GM06990 (cell line): Measurements from ENCODE around the gene IPO11.
"Not testable (repeated sequence)": the region's sequence is repeated elsewhere in the genome, so short reads cannot be mapped to it uniquely, and the experiment has no call there.

ENCODE experiments used
- DNase-seq: peaks from one replicate; pipeline ENCODE4 v3.0.0-alpha.2; 2011; ENCODE audit not compliant: insufficient read length; ENCODE audit errors: extremely low read depth
- H3K27me3 ChIP-seq: replicated peaks from 2 replicates; pipeline ENCODE4 v1.6.0; 2011; ENCODE audit warnings: low read length; ENCODE audit not compliant: control insufficient read depth, insufficient read depth
- H3K36me3 ChIP-seq: 2 replicates; pipeline ENCODE4 v1.5.1; 2011; ENCODE audit warnings: low read length; ENCODE audit not compliant: control insufficient read depth, insufficient read depth
- H3K4me3 ChIP-seq: replicated peaks from 2 replicates; pipeline ENCODE4 v1.5.1; 2011; ENCODE audit warnings: low read depth, mild to moderate bottlenecking, control low read depth, low read length
- TF ChIP-seq, protein P1 (sequence below): IDR thresholded peaks from 2 replicates; pipeline ENCODE4 v1.5.1; 2011; ENCODE audit warnings: low read length, control low read depth, mild to moderate bottlenecking, inconsistent platforms; ENCODE audit not compliant: insufficient read depth, poor library complexity, severe bottlenecking

IPO11 gene

DNA sequence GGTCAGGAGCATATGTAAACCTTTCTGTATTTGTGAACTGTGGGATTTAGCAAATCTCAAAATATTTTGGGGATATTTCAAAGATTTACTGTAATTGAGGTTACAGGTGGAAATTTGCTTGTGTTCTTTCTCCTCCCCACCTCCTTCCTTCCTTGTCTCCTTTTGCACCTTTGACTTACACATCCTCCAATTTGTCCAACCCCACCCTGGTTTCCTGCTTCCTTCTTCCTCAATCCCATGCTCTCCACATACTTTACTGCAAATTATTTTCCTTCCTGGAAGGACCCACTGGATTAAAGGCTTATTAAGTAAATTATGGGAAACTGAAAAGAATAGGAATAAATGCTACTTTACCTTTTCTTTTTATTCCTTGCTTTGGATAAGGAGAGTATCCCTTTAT, 91.6 kb downstream of the IPO11 start:
- DNase-seq: no peak

DNA sequence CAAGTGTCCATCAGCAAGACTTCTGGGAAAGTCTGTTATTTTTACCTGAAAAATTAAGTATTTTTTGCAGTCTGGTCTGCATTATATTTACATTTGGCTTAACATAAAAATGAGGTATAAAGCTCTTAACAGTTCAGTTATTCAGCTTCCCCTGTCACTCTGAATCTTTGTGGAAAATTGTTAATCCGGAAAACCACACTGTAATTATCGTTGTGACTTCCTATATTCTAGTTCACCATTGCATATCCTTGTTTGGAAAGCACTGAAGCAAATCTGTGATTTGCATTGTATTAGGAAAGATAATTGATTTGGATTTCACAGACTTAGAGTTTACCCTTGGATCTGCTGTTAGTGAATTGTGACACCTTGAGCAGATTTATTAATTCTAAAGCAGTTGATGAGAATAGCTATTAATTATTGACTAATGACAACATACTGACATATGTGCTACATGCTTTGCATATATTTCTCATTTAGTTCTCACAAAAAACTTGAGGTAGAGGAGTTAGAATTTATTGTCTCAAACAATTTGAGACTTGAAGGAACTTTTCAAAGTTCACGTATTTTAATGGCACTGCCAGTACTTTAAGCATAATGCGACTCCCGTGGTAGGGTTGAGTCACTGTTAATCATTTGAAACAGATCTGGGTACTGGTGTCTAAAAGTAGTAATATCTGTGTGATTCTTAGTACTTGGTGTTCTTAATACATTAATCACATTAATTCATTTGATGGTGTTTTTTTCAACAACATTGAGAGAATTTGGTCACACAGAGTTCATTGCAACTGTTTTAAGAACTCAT, 94.3 kb downstream of the IPO11 start:
- no peak overlapping the region for H3K4me3 ChIP-seq
- no peak for DNase-seq
- H3K27me3 ChIP-seq: no peaks in the 10 kb centered on the region
- no peaks in the 10 kb centered on the region; the same call in 1 of the 2 replicates for H3K36me3 ChIP-seq
- TF ChIP-seq, protein P1, sequence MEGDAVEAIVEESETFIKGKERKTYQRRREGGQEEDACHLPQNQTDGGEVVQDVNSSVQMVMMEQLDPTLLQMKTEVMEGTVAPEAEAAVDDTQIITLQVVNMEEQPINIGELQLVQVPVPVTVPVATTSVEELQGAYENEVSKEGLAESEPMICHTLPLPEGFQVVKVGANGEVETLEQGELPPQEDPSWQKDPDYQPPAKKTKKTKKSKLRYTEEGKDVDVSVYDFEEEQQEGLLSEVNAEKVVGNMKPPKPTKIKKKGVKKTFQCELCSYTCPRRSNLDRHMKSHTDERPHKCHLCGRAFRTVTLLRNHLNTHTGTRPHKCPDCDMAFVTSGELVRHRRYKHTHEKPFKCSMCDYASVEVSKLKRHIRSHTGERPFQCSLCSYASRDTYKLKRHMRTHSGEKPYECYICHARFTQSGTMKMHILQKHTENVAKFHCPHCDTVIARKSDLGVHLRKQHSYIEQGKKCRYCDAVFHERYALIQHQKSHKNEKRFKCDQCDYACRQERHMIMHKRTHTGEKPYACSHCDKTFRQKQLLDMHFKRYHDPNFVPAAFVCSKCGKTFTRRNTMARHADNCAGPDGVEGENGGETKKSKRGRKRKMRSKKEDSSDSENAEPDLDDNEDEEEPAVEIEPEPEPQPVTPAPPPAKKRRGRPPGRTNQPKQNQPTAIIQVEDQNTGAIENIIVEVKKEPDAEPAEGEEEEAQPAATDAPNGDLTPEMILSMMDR: no peak

More for the DNA sequence above, 91.6 kb downstream of the IPO11 start:
- H3K4me3 ChIP-seq: no peak overlapping the region
- TF ChIP-seq, protein P1: no peak
- H3K36me3 ChIP-seq: no peaks in the 10 kb centered on the region; the same call in 1 of the 2 replicates
- no peaks in the 10 kb centered on the region for H3K27me3 ChIP-seq

DNA sequence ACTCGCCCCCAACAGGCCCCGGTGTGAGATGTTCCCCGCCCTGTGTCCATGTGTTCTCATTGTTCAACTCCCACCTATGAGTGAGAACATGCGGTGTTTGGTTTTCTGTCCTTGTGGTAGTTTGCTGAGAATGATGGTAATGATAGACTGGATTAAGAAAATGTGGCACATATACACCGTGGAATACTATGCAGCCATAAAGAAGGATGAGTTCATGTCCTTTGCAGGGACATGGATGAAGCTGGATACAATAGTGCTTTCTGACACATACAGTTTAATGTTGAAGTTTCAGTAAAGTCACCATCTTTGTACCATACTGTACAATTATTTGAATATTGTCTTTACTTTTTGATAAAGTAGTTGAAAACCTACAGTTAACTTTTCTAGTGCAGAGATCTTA, 96.2 kb downstream of the IPO11 start:
- H3K27me3 ChIP-seq, H3K36me3 ChIP-seq, H3K4me3 ChIP-seq, DNase-seq: not testable (repeated sequence)

DNA sequence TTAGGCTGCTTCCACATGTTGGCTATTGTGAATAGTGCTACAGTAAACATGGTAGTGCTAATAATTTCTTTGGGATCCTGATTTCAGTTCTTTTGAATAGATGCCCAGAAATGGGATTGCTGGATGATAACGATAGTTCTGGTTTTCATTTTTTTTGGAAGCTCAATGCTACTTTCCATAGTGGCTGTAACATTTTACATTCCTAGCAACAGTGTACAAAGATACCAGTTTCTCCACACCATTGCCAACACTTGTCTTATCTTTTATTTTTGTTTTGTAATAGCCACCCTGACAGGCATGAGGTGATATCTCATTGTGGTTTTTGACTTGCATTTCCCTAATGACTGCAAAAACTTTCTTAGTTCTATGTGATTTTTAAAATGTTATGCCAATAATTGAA, 97.2 kb downstream of the IPO11 start:
- Histone ChIP-seq H3K36me3 (no peaks in the 10 kb centered on the region; the same call in 1 of the 2 replicates), H3K27me3 (no peaks in the 10 kb centered on the region), H3K4me3 (no peak overlapping the region)
- TF ChIP-seq, protein P1: no peak
- no peak for DNase-seq

DNA sequence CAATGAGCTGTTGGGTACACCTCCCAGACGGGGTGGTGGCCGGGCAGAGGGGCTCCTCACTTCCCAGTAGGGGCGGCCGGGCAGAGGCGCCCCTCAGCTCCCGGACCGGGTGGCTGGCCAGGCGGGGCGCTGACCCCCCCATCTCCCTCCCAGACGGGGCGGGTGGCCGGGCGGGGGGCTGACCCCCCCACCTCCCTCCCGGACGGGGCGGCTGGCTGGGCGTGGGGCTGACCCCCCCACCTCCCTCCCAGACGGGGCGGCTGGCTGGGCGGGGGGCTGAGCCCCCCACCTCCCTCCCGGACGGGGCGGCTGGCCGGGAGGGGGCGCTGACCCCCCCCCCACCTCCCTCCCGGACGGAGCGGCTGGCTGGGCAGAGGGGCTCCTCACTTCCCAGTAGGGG, 100.5 kb downstream of the IPO11 start:
- H3K36me3 ChIP-seq, H3K27me3 ChIP-seq, DNase-seq, H3K4me3 ChIP-seq: not testable (repeated sequence)

DNA sequence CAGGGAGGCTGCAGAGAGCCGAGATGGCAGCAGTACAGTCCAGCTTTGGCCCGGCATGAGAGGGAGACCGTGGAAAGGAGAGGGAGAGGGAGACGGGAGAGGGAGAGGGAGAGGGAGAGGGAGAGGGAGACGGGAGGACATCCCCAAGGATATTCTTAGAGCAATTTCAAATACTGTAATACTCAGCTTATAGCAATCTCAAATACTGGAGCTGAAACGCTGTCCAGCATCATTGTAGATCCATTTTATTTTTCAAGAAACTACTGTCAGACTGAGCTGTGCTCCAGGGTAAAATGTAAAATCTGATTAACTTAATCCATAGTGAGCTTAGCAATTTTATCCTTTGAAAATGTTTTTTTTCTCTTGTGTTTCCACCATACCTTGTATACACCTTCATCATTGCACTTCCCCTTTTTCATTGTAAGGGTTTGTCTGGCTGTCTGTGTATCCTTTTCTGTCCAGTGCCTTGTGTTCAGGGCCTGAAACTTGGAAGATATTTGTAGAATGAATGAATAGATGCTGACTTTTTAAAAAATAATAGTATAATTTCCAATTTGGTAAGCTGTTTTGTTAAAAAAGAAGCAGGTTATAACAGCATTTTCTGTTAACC, 102.1 kb downstream of the IPO11 start:
- TF ChIP-seq, protein P1: no peak
- Histone ChIP-seq H3K27me3 (no peaks in the 10 kb centered on the region), H3K4me3 (no peak overlapping the region), H3K36me3 (no peaks in the 10 kb centered on the region)
- no peak for DNase-seq

DNA sequence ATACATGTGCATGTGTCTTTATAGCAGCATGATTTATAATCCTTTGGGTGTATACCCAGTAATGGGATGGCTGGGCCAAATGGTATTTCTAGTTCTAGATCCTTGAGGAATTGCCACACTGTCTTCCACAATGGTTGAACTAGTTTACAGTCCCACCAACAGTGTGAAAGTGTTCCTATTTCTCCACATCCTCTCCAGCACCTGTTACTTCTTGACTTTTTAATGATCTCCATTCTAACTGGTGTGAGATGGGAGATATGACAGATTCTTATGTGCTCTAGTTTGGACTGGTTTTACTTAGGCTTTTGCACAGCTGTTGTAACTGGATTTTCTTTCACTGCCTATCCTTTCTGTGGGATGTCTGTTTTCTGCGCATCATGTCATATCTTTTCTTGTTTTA, 108.2 kb downstream of the IPO11 start:
- not testable (repeated sequence) for H3K27me3 ChIP-seq, H3K36me3 ChIP-seq, DNase-seq, H3K4me3 ChIP-seq
